Measurements from ENCODE around the gene MCC.

DNA sequence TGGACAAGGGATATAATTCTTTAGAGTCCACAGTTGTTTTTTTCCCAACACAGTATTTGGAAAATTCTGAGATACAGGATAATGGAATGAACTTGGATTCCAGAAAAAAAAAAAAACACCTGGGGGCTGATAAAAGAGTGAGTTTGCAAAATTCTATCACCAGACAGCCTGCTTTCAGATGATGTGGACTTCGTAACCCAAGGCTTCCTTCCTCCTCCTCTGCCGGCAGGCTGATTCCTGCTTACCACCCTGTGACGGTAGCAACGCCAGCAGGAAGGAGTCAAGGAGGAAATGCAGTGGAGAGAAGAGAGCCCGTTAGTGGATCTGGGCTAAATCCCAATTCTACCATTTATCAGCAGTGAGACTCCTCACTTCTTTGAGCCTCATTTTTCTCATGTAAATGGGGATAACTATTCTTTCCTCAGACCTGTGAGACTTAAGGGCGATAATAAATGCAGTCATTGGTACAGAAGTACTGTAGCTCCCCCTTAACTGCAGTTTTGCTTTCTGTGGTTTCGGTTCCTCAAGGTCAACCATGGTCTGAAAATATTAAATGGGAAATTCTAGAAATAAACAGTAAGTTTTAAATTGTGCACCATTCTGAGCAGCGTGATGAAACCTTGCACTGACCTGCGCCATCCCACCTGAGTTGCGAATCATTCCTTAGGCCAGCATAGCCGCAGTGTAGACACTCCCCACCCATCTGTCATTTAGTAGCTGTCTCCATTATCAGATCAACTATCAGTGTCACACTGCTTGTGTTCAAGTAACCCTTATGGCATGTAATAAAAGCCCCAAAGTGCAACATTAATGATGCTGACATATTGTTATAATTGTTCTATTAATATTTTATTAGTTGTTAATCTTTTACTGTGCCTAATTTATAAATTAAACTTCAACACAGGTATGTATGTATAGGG is 440.3 kb downstream of the MCC start:
- TF ChIP-seq, protein P1, sequence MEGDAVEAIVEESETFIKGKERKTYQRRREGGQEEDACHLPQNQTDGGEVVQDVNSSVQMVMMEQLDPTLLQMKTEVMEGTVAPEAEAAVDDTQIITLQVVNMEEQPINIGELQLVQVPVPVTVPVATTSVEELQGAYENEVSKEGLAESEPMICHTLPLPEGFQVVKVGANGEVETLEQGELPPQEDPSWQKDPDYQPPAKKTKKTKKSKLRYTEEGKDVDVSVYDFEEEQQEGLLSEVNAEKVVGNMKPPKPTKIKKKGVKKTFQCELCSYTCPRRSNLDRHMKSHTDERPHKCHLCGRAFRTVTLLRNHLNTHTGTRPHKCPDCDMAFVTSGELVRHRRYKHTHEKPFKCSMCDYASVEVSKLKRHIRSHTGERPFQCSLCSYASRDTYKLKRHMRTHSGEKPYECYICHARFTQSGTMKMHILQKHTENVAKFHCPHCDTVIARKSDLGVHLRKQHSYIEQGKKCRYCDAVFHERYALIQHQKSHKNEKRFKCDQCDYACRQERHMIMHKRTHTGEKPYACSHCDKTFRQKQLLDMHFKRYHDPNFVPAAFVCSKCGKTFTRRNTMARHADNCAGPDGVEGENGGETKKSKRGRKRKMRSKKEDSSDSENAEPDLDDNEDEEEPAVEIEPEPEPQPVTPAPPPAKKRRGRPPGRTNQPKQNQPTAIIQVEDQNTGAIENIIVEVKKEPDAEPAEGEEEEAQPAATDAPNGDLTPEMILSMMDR (IDR thresholded peaks at IDR 0.05), result no peak
- no peak for TF ChIP-seq POLR2A (IDR thresholded peaks at IDR 0.05)

Data from ovary (tissue), 3 donors.